Glutamatergic neuron (in vitro differentiated cells): ENCODE measurements around the gene HIRA. TPM values are rescaled to one million over a fixed set of nuclear protein-coding genes. Genes with fewer than 3 reads are reported as not detected.
"Not testable (repeated sequence)": the region's sequence is repeated elsewhere in the genome, so short reads cannot be mapped to it uniquely, and the experiment has no call there.

Experiments
- DNase-seq: peaks from one replicate; pipeline ENCODE4 v3.0.0; 2022
- H3K27ac Mint-ChIP-seq: one replicate; pipeline ENCODE4 v1.8.0; 2020; ENCODE audit warnings: mild to moderate bottlenecking, mixed read lengths, inconsistent platforms; ENCODE audit not compliant: unreplicated experiment
- H3K27me3 Mint-ChIP-seq: one replicate; pipeline ENCODE4 v1.8.0; 2020; ENCODE audit warnings: mild to moderate bottlenecking, moderate library complexity, mixed read lengths, inconsistent platforms; ENCODE audit not compliant: unreplicated experiment
- H3K36me3 Mint-ChIP-seq: one replicate; pipeline ENCODE4 v1.8.0; 2020; ENCODE audit warnings: mild to moderate bottlenecking, mixed read lengths, inconsistent platforms; ENCODE audit not compliant: unreplicated experiment
- H3K4me1 Mint-ChIP-seq: one replicate; pipeline ENCODE4 v1.8.0; 2020; ENCODE audit warnings: mild to moderate bottlenecking, low read depth, mixed read lengths, inconsistent platforms; ENCODE audit not compliant: unreplicated experiment
- H3K4me3 Mint-ChIP-seq: one replicate; pipeline ENCODE4 v1.8.0; 2020; ENCODE audit warnings: mild to moderate bottlenecking, mixed read lengths, inconsistent platforms; ENCODE audit not compliant: unreplicated experiment
- H3K9me3 Mint-ChIP-seq: one replicate; pipeline ENCODE4 v1.8.0; 2020; ENCODE audit warnings: mild to moderate bottlenecking, moderate library complexity, mixed read lengths, inconsistent platforms; ENCODE audit not compliant: unreplicated experiment
- CTCF ChIP-seq: fragments of 200-600 bp; sonication (generic); IDR thresholded peaks from one replicate; pipeline ENCODE4 v1.5.0; 2021; ENCODE audit not compliant: partially characterized antibody, unreplicated experiment
- total RNA-seq: library from RNA; stranded (reverse); fragmentation: NEBNext Ultra II Directional; extraction: Animal tissue kit (Norgen Biotek cat#: 25700); gene quantifications from one replicate; pipeline ENCODE4 v1.2.1, GENCODE V29; 2021; ENCODE audit not compliant: unreplicated experiment

The HIRA gene
- total RNA-seq, 1 donor from 2014 or later = 51.0 TPM

DNA sequence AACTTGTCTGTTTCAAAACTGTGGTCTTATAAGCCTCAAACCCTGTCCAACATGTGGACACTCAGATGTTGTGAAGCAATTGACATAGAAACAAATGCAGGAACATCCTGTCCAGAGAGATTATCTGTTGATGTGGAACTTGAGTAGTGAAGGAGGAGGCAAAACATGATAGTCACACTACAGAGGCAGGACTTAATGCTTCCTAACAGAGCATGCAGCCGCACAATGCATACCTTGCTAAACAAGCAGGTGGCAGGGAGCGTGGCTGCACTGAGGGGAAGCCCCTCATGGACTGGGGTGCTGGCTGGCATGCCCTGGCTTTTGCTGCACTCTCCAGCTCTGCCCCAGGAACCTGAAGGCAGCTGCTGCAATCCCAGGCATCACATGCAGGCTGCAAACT lies 10.6 kb upstream of the HIRA start:
- no peak for DNase-seq
- Mint-ChIP-seq H3K36me3 (peaks cover 4% of the 10 kb centered on the region), H3K4me1 (peaks cover 20% of the 10 kb centered on the region), H3K9me3 (peaks cover 2% of the 10 kb centered on the region), H3K27ac (no peak overlapping the region), H3K27me3 (peaks cover 3% of the 10 kb centered on the region), H3K4me3 (peak overlapping the region; percentile 50)
- TF ChIP-seq CTCF = no peak

DNA sequence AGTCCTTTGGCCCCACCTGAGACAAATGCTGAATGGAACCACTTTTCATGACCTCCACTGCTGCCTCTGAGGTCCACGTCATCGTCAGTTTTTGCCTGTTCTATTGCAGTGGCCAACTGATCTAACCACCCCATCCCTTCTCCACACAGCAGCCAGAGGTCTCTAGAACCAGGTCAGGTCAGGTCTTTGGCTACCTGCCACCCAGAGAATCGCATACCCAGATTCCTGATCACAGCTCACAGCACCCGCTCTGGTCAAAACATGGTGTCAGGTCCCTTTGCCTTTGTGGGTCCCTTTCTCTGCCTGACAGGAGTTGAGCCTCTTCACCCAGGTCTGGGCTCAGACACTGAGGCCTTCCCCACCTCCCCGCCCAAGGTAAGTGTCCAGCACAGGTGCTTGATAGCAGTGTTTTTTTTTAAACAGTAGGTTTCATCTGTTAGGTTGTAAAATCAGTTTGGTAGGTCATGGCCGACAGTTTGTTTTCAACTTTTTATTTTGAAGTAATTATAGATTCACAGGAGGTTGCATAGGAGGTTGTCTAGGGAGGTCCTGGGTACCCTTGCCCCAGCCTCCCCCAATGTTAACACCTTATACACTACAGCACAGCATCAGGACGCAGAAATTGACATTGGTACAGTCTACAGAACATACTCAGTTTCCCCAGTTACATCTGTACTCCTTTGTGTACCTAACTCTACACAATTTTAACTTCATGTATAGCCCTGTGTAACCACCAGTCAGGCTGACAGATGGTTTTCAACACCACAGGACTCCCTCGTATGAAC lies 9.1 kb upstream of the HIRA start:
- no peak for TF ChIP-seq CTCF
- no peaks in the 10 kb centered on the region for H3K27me3 Mint-ChIP-seq
- peaks cover 4% of the 10 kb centered on the region for H3K36me3 Mint-ChIP-seq
- peak overlapping the region; percentile 15 for H3K4me3 Mint-ChIP-seq
- H3K27ac Mint-ChIP-seq = no peak overlapping the region
- DNase-seq = no peak
- no peaks in the 10 kb centered on the region for H3K9me3 Mint-ChIP-seq
- peaks cover 11% of the 10 kb centered on the region for H3K4me1 Mint-ChIP-seq

- H3K4me1 Mint-ChIP-seq = peaks cover 15% of the 10 kb centered on the region
- no peaks in the 10 kb centered on the region for H3K27me3 Mint-ChIP-seq
- no peak overlapping the region for H3K27ac Mint-ChIP-seq
- no peak for DNase-seq
- no peaks in the 10 kb centered on the region for H3K36me3 Mint-ChIP-seq
- no peak overlapping the region for H3K4me3 Mint-ChIP-seq
- TF ChIP-seq CTCF = no peak
- H3K9me3 Mint-ChIP-seq = peaks cover 4% of the 10 kb centered on the region
Measured at GRCh38 chr22:19438298-19438697, 6.8 kb upstream of the HIRA start.

DNA sequence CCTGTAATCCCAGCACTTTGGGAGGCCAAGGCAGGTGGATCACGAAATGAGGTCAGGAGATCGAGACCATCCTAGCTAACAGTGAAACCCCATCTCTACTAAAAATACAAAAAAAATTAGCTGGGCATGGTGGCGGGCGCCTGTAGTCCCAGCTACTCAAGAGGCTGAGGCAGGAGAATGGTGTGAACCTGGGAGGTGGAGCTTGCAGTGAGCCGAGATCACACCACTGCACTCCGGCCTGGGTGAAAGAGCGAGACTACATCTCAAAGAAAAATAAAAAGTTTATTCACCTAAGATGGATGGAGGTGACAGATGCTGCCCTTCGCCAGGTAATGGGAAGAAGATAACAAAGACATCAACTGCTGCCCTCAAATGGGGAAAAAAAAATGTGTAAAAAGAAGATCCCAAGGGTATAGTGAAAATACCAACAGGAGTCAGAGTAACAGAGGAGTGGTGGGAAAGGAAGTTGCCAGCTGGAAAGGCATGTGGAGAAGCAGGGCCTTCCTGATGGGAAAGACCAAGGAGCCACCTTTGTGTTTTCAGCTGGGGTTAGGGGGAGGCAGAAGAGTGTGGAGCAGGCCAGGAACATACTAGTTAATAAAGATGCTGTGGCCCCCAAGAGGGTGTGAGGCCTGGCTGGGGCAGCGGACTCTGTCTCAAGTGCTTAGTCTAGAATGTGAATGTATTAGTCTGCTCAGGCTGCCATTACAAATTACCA lies 5.1 kb upstream of the HIRA start:
- not testable (repeated sequence) for H3K9me3 Mint-ChIP-seq, H3K4me3 Mint-ChIP-seq, H3K36me3 Mint-ChIP-seq, DNase-seq, H3K27me3 Mint-ChIP-seq
- H3K27ac Mint-ChIP-seq = peak overlapping the region; percentile 19
- peaks cover 14% of the 10 kb centered on the region for H3K4me1 Mint-ChIP-seq

DNA sequence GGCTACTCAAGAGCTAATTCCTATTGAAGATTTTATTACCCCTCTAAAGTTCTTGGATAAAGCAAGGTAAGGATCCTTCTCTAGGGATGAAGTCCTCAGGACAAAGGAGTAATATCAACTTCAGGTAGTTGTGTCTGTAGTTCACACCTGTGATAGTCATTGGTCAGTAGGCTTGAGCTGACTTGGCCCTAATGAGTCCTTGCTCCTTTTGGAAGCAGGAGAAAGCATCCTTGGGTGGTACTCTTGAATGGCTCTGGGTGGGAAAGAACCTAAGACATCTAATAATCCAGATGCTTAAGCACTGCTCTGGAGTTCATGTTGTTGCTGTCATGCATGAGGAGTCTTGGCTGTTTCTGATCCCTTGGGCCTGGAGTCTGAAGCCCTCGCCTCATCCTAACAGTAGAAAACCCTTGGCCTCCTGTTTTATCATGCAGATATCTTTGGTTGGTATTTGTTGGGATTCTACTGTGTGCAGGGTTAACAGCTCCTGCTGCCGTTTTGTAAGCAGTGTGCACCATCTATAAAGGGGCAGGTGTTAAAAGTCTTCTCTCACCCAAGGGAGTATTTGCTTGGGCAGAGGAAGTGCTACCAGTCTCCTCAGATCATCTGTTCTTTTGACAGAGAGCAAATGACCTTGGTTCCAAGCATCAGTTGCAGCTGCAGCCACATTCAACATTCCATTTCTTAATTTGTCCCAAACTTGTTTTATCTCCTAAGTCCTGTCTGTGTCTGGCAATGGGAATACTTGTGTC lies 3.5 kb upstream of the HIRA start:
- H3K27ac Mint-ChIP-seq = no peak overlapping the region
- peaks cover 8% of the 10 kb centered on the region for H3K9me3 Mint-ChIP-seq
- no peak for TF ChIP-seq CTCF
- H3K4me1 Mint-ChIP-seq = peaks cover 20% of the 10 kb centered on the region
- DNase-seq = no peak
- H3K4me3 Mint-ChIP-seq = no peak overlapping the region
- H3K36me3 Mint-ChIP-seq = no peaks in the 10 kb centered on the region
- H3K27me3 Mint-ChIP-seq = no peaks in the 10 kb centered on the region
